IPS DF 4.7 (cell line): Measurements from ENCODE around the gene OR10AD1.

Source experiments
- DNase-seq: peaks from one replicate; pipeline ENCODE4 v3.0.0-alpha.2; 2013; ENCODE audit warnings: low spot score; ENCODE audit errors: extremely low read depth

The OR10AD1 gene

GRCh38 chr12:48191096-48191495, 12.0 kb downstream of the OR10AD1 start:
- no peak for DNase-seq

- no peak for DNase-seq
Measured at GRCh38 chr12:48189331-48190125, 13.6 kb downstream of the OR10AD1 start.

- DNase-seq = no peak
Measured at GRCh38 chr12:48187916-48188695, 15.0 kb downstream of the OR10AD1 start.

- no peak for DNase-seq
Measured at GRCh38 chr12:48185181-48185919, 17.7 kb downstream of the OR10AD1 start.

- no peak for DNase-seq
Measured at GRCh38 chr12:48184549-48184922, 18.6 kb downstream of the OR10AD1 start.

GRCh38 chr12:48183876-48184548, 19.1 kb downstream of the OR10AD1 start:
- no peak for DNase-seq

- no peak for DNase-seq
Measured at GRCh38 chr12:48183091-48183875, 19.8 kb downstream of the OR10AD1 start, which contains the start of gene CCDC184. Gene CCDC184 (plus strand): TSS chr12:48183644. CDS start chr12:48184123, 479 bp downstream.

- no peak for DNase-seq
Measured at GRCh38 chr12:48182631-48183030, 20.5 kb downstream of the OR10AD1 start.

GRCh38 chr12:48180857-48181495, 22.1 kb downstream of the OR10AD1 start:
- DNase-seq = no peak

- no peak for DNase-seq
Measured at GRCh38 chr12:48180424-48180823, 22.7 kb downstream of the OR10AD1 start.

- DNase-seq = no peak
Measured at GRCh38 chr12:48179466-48179865, 23.6 kb downstream of the OR10AD1 start.

GRCh38 chr12:48177982-48178381, 25.1 kb downstream of the OR10AD1 start:
- no peak for DNase-seq

- DNase-seq = no peak
Measured at GRCh38 chr12:48176417-48176751, 26.7 kb downstream of the OR10AD1 start.

- DNase-seq = no peak
Measured at GRCh38 chr12:48175613-48176416, 27.3 kb downstream of the OR10AD1 start.

- no peak for DNase-seq
Measured at GRCh38 chr12:48169011-48169410, 34.1 kb downstream of the OR10AD1 start.

GRCh38 chr12:48165089-48165981, 37.8 kb downstream of the OR10AD1 start:
- DNase-seq = no peak

- DNase-seq = no peak
Measured at GRCh38 chr12:48164451-48164850, 38.6 kb downstream of the OR10AD1 start.

- no peak for DNase-seq
Measured at GRCh38 chr12:48163150-48163747, 39.8 kb downstream of the OR10AD1 start.
